HEK293 (cell line): Measurements from ENCODE around the gene TTL.

ENCODE experiments used
- CTCF ChIP-seq: fragments of 450-650 bp; formaldehyde crosslinking; IDR thresholded peaks from 2 replicates; pipeline ENCODE4 v1.5.1; 2016; ENCODE audit warnings: missing biosample characterization, missing genetic modification characterization
- EGR2 ChIP-seq: fragments of 450-650 bp; formaldehyde crosslinking; IDR thresholded peaks from 2 replicates; pipeline ENCODE4 v1.5.1; 2016; ENCODE audit warnings: low read depth, missing biosample characterization, missing genetic modification characterization
- KLF10 ChIP-seq: fragments of 450-650 bp; IDR thresholded peaks from 2 replicates; pipeline ENCODE4 v1.5.1; 2018; ENCODE audit warnings: missing biosample characterization, mild to moderate bottlenecking, missing genetic modification characterization
- REST ChIP-seq: fragments of 450-650 bp; formaldehyde crosslinking; IDR thresholded peaks from 2 replicates; pipeline ENCODE4 v1.5.1; 2016; ENCODE audit warnings: missing biosample characterization, missing genetic modification characterization
- SP2 ChIP-seq: fragments of 450-650 bp; formaldehyde crosslinking; IDR thresholded peaks from 2 replicates; pipeline ENCODE4 v1.5.1; 2016; ENCODE audit warnings: missing biosample characterization, missing genetic modification characterization
- ZBTB20 ChIP-seq: fragments of 450-650 bp; formaldehyde crosslinking; IDR thresholded peaks from 2 replicates; pipeline ENCODE4 v1.5.1; 2016; ENCODE audit warnings: missing biosample characterization, missing genetic modification characterization
- ZBTB49 ChIP-seq: fragments of 450-650 bp; formaldehyde crosslinking; IDR thresholded peaks from 2 replicates; pipeline ENCODE4 v1.5.1; 2016; ENCODE audit warnings: missing biosample characterization, missing genetic modification characterization, low read depth
- ZNF132 ChIP-seq: fragments of 450-650 bp; formaldehyde crosslinking; IDR thresholded peaks from 2 replicates; pipeline ENCODE4 v1.5.1; 2017; ENCODE audit warnings: missing biosample characterization, missing genetic modification characterization, borderline replicate concordance
- ZNF184 ChIP-seq: fragments of 450-650 bp; IDR thresholded peaks from 2 replicates; pipeline ENCODE4 v1.5.1; 2018; ENCODE audit warnings: missing biosample characterization, mild to moderate bottlenecking, missing genetic modification characterization
- ZNF274 ChIP-seq, 2 experiments: fragments of 200-500 bp in 1 of 2; fragments of 450-650 bp in 1 of 2; sonication (Bioruptor generic) in 1 of 2; formaldehyde crosslinking in 1 of 2; IDR thresholded peaks; 2 replicates each; pipeline versions ENCODE4 v1.5.1 to v1.6.1; 2014 to 2016; ENCODE audit warnings: borderline replicate concordance in 1 of 2, inconsistent platforms in 1 of 2, low read length in 1 of 2, missing biosample characterization in 1 of 2, missing genetic modification characterization in 1 of 2
- ZNF302 ChIP-seq: fragments of 450-650 bp; formaldehyde crosslinking; IDR thresholded peaks from 2 replicates; pipeline ENCODE4 v1.5.1; 2016; ENCODE audit warnings: missing biosample characterization, missing genetic modification characterization, low read depth
- ZNF398 ChIP-seq: fragments of 450-650 bp; formaldehyde crosslinking; IDR thresholded peaks from 2 replicates; pipeline ENCODE4 v1.5.1; 2017; ENCODE audit warnings: missing biosample characterization, missing genetic modification characterization

GRCh38 chr2:112491946-112492345, 10.0 kb downstream of the TTL start:
- TF ChIP-seq ZNF302 (tag by site-specific recombination) (no peak), KLF10 (tag by site-specific recombination) (no peak), CTCF (tag by site-specific recombination) (no peak), REST (no peak), ZBTB20 (tag by site-specific recombination) (no peak), ZNF274 (IDR thresholded peaks at IDR 0.05; ENCODE audit: low read length) (no peak), ZNF274 (tag by site-specific recombination; IDR thresholded peaks at IDR 0.05; ENCODE audit: borderline replicate concordance) (no peak), SP2 (tag by site-specific recombination) (no peak), ZNF184 (tag by site-specific recombination) (no peak), ZBTB49 (tag by site-specific recombination) (no peak), ZNF132 (tag by site-specific recombination) (no peak), ZNF398 (tag by site-specific recombination) (no peak), EGR2 (tag by site-specific recombination) (no peak)
